ENCODE results near the gene MARK1.

MARK1 gene

GRCh38 chr1:220551718-220552117, 23.8 kb downstream of the MARK1 start (continued):
- TF ChIP-seq BCL6B (tag by site-specific recombination; IDR thresholded peaks at IDR 0.05): no peak
- TF ChIP-seq ZFP3 (tag by site-specific recombination; IDR thresholded peaks at IDR 0.05; ENCODE audit: low read depth): no peak
- TF ChIP-seq TSHZ1 (tag by site-specific recombination; IDR thresholded peaks at IDR 0.05; ENCODE audit: borderline replicate concordance): no peak

GRCh38 chr1:220552672-220553260, 24.8 kb downstream of the MARK1 start:
- TF ChIP-seq ZNF600 (tag by site-specific recombination; IDR thresholded peaks at IDR 0.05) (no peak), ZNF19 (tag by site-specific recombination; IDR thresholded peaks at IDR 0.05; ENCODE audit: low read depth) (no peak), ZBTB20 (tag by site-specific recombination; IDR thresholded peaks at IDR 0.05) (no peak), ZNF664 (tag by site-specific recombination; IDR thresholded peaks at IDR 0.05) (no peak), ZNF830 (tag by site-specific recombination; IDR thresholded peaks at IDR 0.05; ENCODE audit: low read depth) (no peak), ZNF2 (tag by site-specific recombination; IDR thresholded peaks at IDR 0.05) (no peak), KLF17 (tag by site-specific recombination; IDR thresholded peaks at IDR 0.05) (no peak)
- Histone ChIP-seq H3K36me3 (ENCODE audit: control insufficient read depth in 2 of 2, insufficient read depth in 1 of 2, low read length in 2 of 2) (no peaks in the 10 kb centered on the region), H3K4me3 (ENCODE audit: low read depth, low read length) (no peak overlapping the region), H3K9me3 (ENCODE audit: control insufficient read depth, insufficient read depth, low read depth, low read length) (no peaks in the 10 kb centered on the region), H3K27ac (ENCODE audit: extremely low read depth, low read depth, low read length) (no peak overlapping the region), H3K4me1 (ENCODE audit: control insufficient read depth, insufficient read depth, low read length) (no peaks in the 10 kb centered on the region)
- POLR2A ChIA-PET: no interaction called here
- CTCF ChIA-PET: interaction anchor here (0.6 to 0.7 kb wide), 2 partner anchors 36 to 139 kb away, joined by 3 read pairs; no protein-coding TSS in a partner anchor

GRCh38 chr1:220556641-220557040, 28.7 kb downstream of the MARK1 start:
- ChIA-PET POLR2A (no interaction called here), CTCF (no interaction called here)
- no peaks in the 10 kb centered on the region for H3K36me3 ChIP-seq (ENCODE audit: control insufficient read depth in 2 of 2, insufficient read depth in 1 of 2, low read length in 2 of 2)
- no peaks in the 10 kb centered on the region for H3K4me1 ChIP-seq (ENCODE audit: control insufficient read depth, insufficient read depth, low read length)
- no peaks in the 10 kb centered on the region for H3K9me3 ChIP-seq (ENCODE audit: control insufficient read depth, insufficient read depth, low read depth, low read length)
- no peak overlapping the region for H3K27ac ChIP-seq (ENCODE audit: extremely low read depth, low read depth, low read length)
- H3K4me3 ChIP-seq (ENCODE audit: low read depth, low read length): no peak overlapping the region
- TF ChIP-seq ZBTB17 (tag by site-specific recombination; IDR thresholded peaks at IDR 0.05) (no peak), SETDB1 (IDR thresholded peaks at IDR 0.05; ENCODE audit: insufficient read length, low read length) (no peak), ZNF560 (tag by site-specific recombination; IDR thresholded peaks at IDR 0.05; ENCODE audit: borderline replicate concordance) (no peak)

- CTCF ChIA-PET: no interaction called here
- Histone ChIP-seq H3K4me3 (ENCODE audit: low read depth, low read length) (no peak overlapping the region), H3K9me3 (ENCODE audit: control insufficient read depth, insufficient read depth, low read depth, low read length) (no peaks in the 10 kb centered on the region), H3K27ac (ENCODE audit: extremely low read depth, low read depth, low read length) (no peak overlapping the region), H3K4me1 (ENCODE audit: control insufficient read depth, insufficient read depth, low read length) (peaks cover 5% of the 10 kb centered on the region; the same call in 1 of the 2 replicates), H3K36me3 (ENCODE audit: control insufficient read depth in 2 of 2, insufficient read depth in 1 of 2, low read length in 2 of 2) (no peaks in the 10 kb centered on the region)
- POLR2A ChIA-PET: no interaction called here
- no peak for TF ChIP-seq ZNF501 (tag by site-specific recombination; IDR thresholded peaks at IDR 0.05)
- no peak for TF ChIP-seq ZNF621 (tag by site-specific recombination; IDR thresholded peaks at IDR 0.05)
- no peak for TF ChIP-seq ZNF692 (tag by site-specific recombination; IDR thresholded peaks at IDR 0.05)
- TF ChIP-seq ZNF24 (tag by site-specific recombination; IDR thresholded peaks at IDR 0.05): no peak
- no peak for TF ChIP-seq ZNF510 (tag by site-specific recombination; IDR thresholded peaks at IDR 0.05; ENCODE audit: insufficient replicate concordance)
- TF ChIP-seq ZNF48 (tag by site-specific recombination; IDR thresholded peaks at IDR 0.05): no peak
- no peak for TF ChIP-seq ZNF701 (tag by site-specific recombination; IDR thresholded peaks at IDR 0.05)
- TF ChIP-seq ZNF10 (tag by site-specific recombination; IDR thresholded peaks at IDR 0.05): no peak
Observed at GRCh38 chr1:220563564-220563963, 35.6 kb downstream of the MARK1 start.

Measured in HEK293 (cell line).